Naive B cell (primary cell): Measurements from ENCODE around the gene FHIT. TPM values are rescaled to one million over a fixed set of nuclear protein-coding genes. Genes with fewer than 3 reads are reported as not detected.

ENCODE experiments used
- ATAC-seq, 2 donors: fragments of 150-1000 bp; cut with Tn5 transposase; 2 replicates each; pipeline ENCODE4 v1.10.0; 2021; ENCODE audit warnings: low read depth in 2 of 2, mild to moderate bottlenecking in 2 of 2, moderate library complexity in 2 of 2
- DNase-seq: peaks from one replicate; pipeline ENCODE4 v3.0.0; 2022
- H3K27ac Mint-ChIP-seq, 6 donors: one replicate each; pipeline ENCODE4 v1.8.0; 2020 to 2022; ENCODE audit warnings: mild to moderate bottlenecking in 6 of 6, mixed read lengths in 6 of 6, moderate library complexity in 5 of 6, inconsistent platforms in 2 of 6
- H3K27me3 Mint-ChIP-seq, 3 donors: one replicate each; pipeline ENCODE4 v1.8.0; 2021 to 2022; ENCODE audit warnings: mixed read lengths in 3 of 3, mild to moderate bottlenecking in 1 of 3
- H3K36me3 Mint-ChIP-seq, 2 donors: one replicate each; pipeline ENCODE4 v1.8.0; 2020 to 2022; ENCODE audit warnings: mixed read lengths in 2 of 2, inconsistent platforms in 1 of 2, mild to moderate bottlenecking in 1 of 2
- H3K4me1 Mint-ChIP-seq, 3 donors: one replicate each; pipeline ENCODE4 v1.8.0; 2020 to 2022; ENCODE audit warnings: mixed read lengths in 3 of 3, inconsistent platforms in 1 of 3, mild to moderate bottlenecking in 1 of 3, moderate library complexity in 1 of 3
- H3K4me3 Mint-ChIP-seq, 8 donors: one replicate each; pipeline ENCODE4 v1.8.0; 2020 to 2022; ENCODE audit warnings: mild to moderate bottlenecking in 8 of 8, mixed read lengths in 8 of 8, moderate library complexity in 8 of 8, inconsistent platforms in 2 of 8
- H3K9me3 Mint-ChIP-seq, 7 donors: one replicate each; pipeline ENCODE4 v1.8.0; 2020 to 2022; ENCODE audit warnings: mixed read lengths in 7 of 7, mild to moderate bottlenecking in 5 of 7, inconsistent platforms in 2 of 7, moderate library complexity in 1 of 7
- polyA plus RNA-seq, 6 donors: library from polyadenylated mRNA; unstranded; fragments of 300-500 nt; fragmentation: Illumina TruSeq; gene quantifications; one replicate each; pipeline ENCODE4 v1.2.3, GENCODE V29; 2021; ENCODE audit warnings: low read depth in 6 of 6

The FHIT gene
- polyA plus RNA-seq, 6 donors from 2014 or later: 3.2 to 12.6 (median 7.1) TPM

DNA sequence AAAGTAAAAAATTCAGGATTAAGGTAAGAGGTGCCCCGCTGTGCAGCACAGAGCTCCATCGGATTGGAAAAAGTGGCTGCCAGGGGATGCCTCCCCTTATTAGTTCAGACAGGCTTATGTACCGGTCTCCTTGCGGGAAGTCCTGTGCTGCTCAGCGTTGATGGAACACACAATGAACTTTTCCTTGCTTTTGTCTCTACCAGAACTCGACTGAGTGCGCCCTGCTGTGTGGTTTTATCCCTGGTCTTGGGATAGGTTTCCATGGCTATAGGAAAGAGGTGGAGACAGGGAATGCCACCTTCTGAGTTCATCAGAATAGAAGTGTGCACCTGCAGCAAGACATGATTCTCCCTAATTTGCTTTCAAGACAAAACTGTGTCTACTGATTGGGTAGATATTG, 1455.5 kb downstream of the FHIT start:
- peaks cover 0 to 3% (median 0%) of the 10 kb centered on the region in 3 donors for H3K4me1 Mint-ChIP-seq

GRCh38 chr3:59793976-59794375, 1457.3 kb downstream of the FHIT start:
- no peak overlapping the region for H3K4me3 Mint-ChIP-seq
- no peaks in the 10 kb centered on the region for H3K36me3 Mint-ChIP-seq
- no peak for ATAC-seq
- H3K27me3 Mint-ChIP-seq: no peaks in the 10 kb centered on the region
- no peaks in the 10 kb centered on the region for H3K9me3 Mint-ChIP-seq
- no peak overlapping the region for H3K27ac Mint-ChIP-seq
- no peak for DNase-seq
- H3K4me1 Mint-ChIP-seq: peaks cover 0 to 5% (median 3%) of the 10 kb centered on the region in 3 donors

More for the DNA sequence above, 1455.5 kb downstream of the FHIT start:
- Mint-ChIP-seq H3K27ac (no peak overlapping the region), H3K4me3 (no peak overlapping the region), H3K36me3 (no peaks in the 10 kb centered on the region), H3K9me3 (no peaks in the 10 kb centered on the region), H3K27me3 (no peaks in the 10 kb centered on the region)
- ATAC-seq (no peak), DNase-seq (no peak)

- H3K36me3 Mint-ChIP-seq: no peaks in the 10 kb centered on the region
- H3K27me3 Mint-ChIP-seq: no peaks in the 10 kb centered on the region
These were observed 1459.4 kb downstream of the FHIT start for GRCh38 chr3:59791774-59792308.

DNA sequence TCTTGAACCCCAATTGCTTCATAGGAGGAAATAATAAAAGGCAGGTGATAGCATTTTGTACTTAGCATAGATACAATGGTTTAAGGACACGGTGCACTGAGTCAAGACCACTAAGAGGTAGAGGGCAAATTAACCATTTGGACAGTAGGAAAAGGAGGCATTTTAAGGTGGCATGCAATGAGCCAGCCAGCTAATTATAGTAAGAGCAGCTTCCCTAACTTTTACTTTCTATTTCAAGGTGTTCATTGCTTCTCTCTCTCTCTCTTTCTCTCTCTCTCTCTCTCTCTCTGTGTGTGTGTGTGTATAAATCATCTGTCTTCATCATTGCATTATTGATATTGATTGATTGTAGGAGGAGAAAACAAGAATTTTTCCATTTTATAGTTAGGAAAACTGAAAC, 1461.0 kb downstream of the FHIT start:
- peaks cover 0 to 5% (median 3%) of the 10 kb centered on the region in 3 donors for H3K4me1 Mint-ChIP-seq
- H3K27ac Mint-ChIP-seq: peak overlapping the region in 1 of 6 donors; percentile 47
- no peak for ATAC-seq
- H3K4me3 Mint-ChIP-seq: no peak overlapping the region
- H3K9me3 Mint-ChIP-seq: peaks cover 0 to 1% (median 0%) of the 10 kb centered on the region in 7 donors
- no peaks in the 10 kb centered on the region for H3K27me3 Mint-ChIP-seq
- DNase-seq: no peak
- H3K36me3 Mint-ChIP-seq: no peaks in the 10 kb centered on the region

More at GRCh38 chr3:59791774-59792308, 1459.4 kb downstream of the FHIT start:
- Mint-ChIP-seq H3K4me3 (no peak overlapping the region), H3K27ac (no peak overlapping the region), H3K9me3 (no peaks in the 10 kb centered on the region), H3K4me1 (peaks cover 0 to 5% (median 3%) of the 10 kb centered on the region in 3 donors)
- no peak for ATAC-seq
- DNase-seq: no peak

DNA sequence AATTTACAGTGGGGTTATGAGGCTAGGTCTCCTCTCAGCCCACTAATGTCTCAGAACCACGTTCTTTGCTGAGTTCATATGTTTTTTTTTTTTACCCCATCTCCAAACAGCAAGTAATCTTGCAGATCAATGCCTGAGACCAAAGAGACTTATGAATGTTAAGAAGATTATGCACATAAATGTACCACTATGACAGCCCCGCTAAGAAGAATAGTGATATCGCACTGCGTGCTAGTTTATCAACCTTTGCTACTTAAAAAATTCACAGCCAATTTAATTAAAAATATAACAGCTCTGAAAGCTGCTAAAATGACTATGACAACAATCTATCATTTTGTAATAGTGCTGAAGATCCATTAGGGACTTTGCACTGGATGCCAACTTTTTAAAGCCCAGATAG, 1462.5 kb downstream of the FHIT start:
- ATAC-seq (no peak), DNase-seq (no peak)
- Mint-ChIP-seq H3K9me3 (peaks cover 0 to 4% (median 0%) of the 10 kb centered on the region in 7 donors), H3K36me3 (no peaks in the 10 kb centered on the region), H3K27me3 (no peaks in the 10 kb centered on the region), H3K27ac (no peak overlapping the region), H3K4me1 (peaks cover 4 to 16% (median 11%) of the 10 kb centered on the region in 3 donors), H3K4me3 (no peak overlapping the region)

DNA sequence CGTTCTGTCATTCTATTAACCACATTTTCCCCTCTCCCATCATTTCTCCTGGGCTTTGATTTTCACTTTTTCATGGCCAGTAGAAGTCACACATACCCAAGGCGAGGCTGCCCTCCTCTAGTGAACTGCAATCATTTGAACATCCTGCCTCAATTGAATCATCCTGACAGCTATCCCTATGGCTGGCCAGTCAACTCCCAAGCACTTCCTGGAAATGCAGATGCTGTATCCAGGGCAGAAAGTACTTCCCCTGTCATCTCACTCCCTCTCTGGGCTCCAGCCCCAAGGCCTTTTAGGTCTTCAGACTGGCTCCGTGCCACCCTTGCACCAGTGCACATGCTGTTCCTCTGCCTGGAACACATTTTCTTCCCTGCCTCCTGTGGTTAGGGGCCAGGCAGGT, 1463.1 kb downstream of the FHIT start:
- no peaks in the 10 kb centered on the region for H3K36me3 Mint-ChIP-seq
- peaks cover 0 to 4% (median 0%) of the 10 kb centered on the region in 7 donors for H3K9me3 Mint-ChIP-seq
- DNase-seq (no peak), ATAC-seq (no peak)
- H3K4me3 Mint-ChIP-seq: no peak overlapping the region
- no peaks in the 10 kb centered on the region for H3K27me3 Mint-ChIP-seq
- H3K27ac Mint-ChIP-seq: peak overlapping the region in 1 of 6 donors; percentile 89
- peaks cover 8 to 21% (median 11%) of the 10 kb centered on the region in 3 donors for H3K4me1 Mint-ChIP-seq

DNA sequence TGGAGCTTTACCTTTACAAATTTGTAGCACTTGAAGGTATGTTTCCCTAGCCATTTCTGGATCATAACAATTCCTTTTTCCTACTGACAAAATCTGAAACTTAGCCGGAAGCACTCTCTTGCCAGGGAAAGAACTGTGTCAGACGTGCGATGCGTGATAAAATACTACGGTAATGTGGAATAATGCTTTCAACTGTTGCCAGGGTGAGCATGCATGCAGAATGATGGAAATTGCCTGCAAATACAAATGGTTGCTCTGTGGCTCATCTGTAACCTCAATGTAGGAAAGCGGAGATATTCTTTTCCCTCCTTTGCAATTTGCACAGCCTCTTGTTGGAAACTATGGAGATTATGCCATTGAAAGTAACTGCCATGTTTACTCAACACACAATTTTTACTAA, 1464.9 kb downstream of the FHIT start:
- peaks cover 0 to 4% (median 0%) of the 10 kb centered on the region in 7 donors for H3K9me3 Mint-ChIP-seq
- no peaks in the 10 kb centered on the region for H3K27me3 Mint-ChIP-seq

GRCh38 chr3:59784164-59784563, 1467.1 kb downstream of the FHIT start:
- H3K4me3 Mint-ChIP-seq: peak overlapping the region in 2 of 8 donors; percentile 40 to 47

More for the DNA sequence above, 1464.9 kb downstream of the FHIT start:
- Mint-ChIP-seq H3K4me1 (peaks cover 8 to 21% (median 11%) of the 10 kb centered on the region in 3 donors), H3K27ac (no peak overlapping the region), H3K4me3 (no peak overlapping the region), H3K36me3 (no peaks in the 10 kb centered on the region)
- no peak for DNase-seq
- ATAC-seq: no peak

GRCh38 chr3:59783468-59783988, 1467.7 kb downstream of the FHIT start:
- Mint-ChIP-seq H3K27ac (peak overlapping the region in 2 of 6 donors; percentile 22 to 49), H3K4me3 (peak overlapping the region in 1 of 8 donors; percentile 47), H3K9me3 (peaks cover 0 to 4% (median 0%) of the 10 kb centered on the region in 7 donors), H3K27me3 (no peaks in the 10 kb centered on the region), H3K4me1 (peaks cover 8 to 16% (median 8%) of the 10 kb centered on the region in 3 donors), H3K36me3 (no peaks in the 10 kb centered on the region)
- DNase-seq: no peak
- peak in 1 of 2 donors; percentile 21 for ATAC-seq

More at GRCh38 chr3:59784164-59784563, 1467.1 kb downstream of the FHIT start:
- DNase-seq: no peak
- no peak overlapping the region for H3K27ac Mint-ChIP-seq
- no peaks in the 10 kb centered on the region for H3K27me3 Mint-ChIP-seq
- no peaks in the 10 kb centered on the region for H3K36me3 Mint-ChIP-seq
- peaks cover 0 to 4% (median 0%) of the 10 kb centered on the region in 7 donors for H3K9me3 Mint-ChIP-seq
- no peak for ATAC-seq
- H3K4me1 Mint-ChIP-seq: peaks cover 8 to 16% (median 8%) of the 10 kb centered on the region in 3 donors

GRCh38 chr3:59782664-59783063, 1468.6 kb downstream of the FHIT start:
- no peak for ATAC-seq
- H3K27ac Mint-ChIP-seq: no peak overlapping the region
- no peak for DNase-seq
- no peaks in the 10 kb centered on the region for H3K27me3 Mint-ChIP-seq
- peaks cover 17 to 23% (median 17%) of the 10 kb centered on the region in 3 donors for H3K4me1 Mint-ChIP-seq
- H3K4me3 Mint-ChIP-seq: no peak overlapping the region
- H3K36me3 Mint-ChIP-seq: no peaks in the 10 kb centered on the region
- H3K9me3 Mint-ChIP-seq: peaks cover 0 to 4% (median 0%) of the 10 kb centered on the region in 7 donors

DNA sequence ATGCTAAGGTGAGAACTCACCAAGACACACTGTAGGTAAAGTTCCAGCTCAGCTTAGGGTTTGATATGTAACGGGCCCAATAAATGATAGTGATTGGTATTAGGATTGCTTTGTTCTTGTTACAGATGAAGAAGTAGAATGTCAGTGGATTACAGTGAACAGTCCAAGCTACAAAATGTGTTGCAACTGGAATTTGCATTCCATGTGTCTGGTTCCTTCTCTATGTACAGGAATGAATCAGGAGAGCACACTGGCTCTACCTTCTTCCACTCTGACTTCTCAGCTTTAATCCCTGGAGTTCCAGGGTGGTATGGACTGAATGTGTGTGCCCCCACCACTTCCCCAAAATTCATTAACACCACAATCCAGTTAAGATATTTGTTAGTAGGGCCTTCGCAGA, 1471.0 kb downstream of the FHIT start:
- Mint-ChIP-seq H3K4me1 (peaks cover 21 to 32% (median 26%) of the 10 kb centered on the region in 3 donors), H3K9me3 (peaks cover 0 to 4% (median 0%) of the 10 kb centered on the region in 7 donors), H3K4me3 (no peak overlapping the region), H3K27ac (peak overlapping the region in 1 of 6 donors; percentile 70), H3K36me3 (no peaks in the 10 kb centered on the region), H3K27me3 (no peaks in the 10 kb centered on the region)
- no peak for ATAC-seq
- DNase-seq: no peak

GRCh38 chr3:59779260-59779659, 1472.0 kb downstream of the FHIT start:
- ATAC-seq (no peak), DNase-seq (no peak)
- Mint-ChIP-seq H3K9me3 (no peaks in the 10 kb centered on the region), H3K4me3 (no peak overlapping the region), H3K36me3 (no peaks in the 10 kb centered on the region), H3K4me1 (peaks cover 17 to 27% (median 26%) of the 10 kb centered on the region in 3 donors), H3K27ac (no peak overlapping the region), H3K27me3 (no peaks in the 10 kb centered on the region)

- Mint-ChIP-seq H3K27me3 (no peaks in the 10 kb centered on the region), H3K4me1 (peaks cover 22 to 28% (median 27%) of the 10 kb centered on the region in 3 donors), H3K9me3 (no peaks in the 10 kb centered on the region), H3K36me3 (no peaks in the 10 kb centered on the region), H3K27ac (peak overlapping the region; percentile 19 to 84 (median 70)), H3K4me3 (peak overlapping the region in 4 of 8 donors; percentile 17 to 68 (median 34))
- DNase-seq (peak; percentile 10), ATAC-seq (peak in 1 of 2 donors; percentile 56)
These were observed 1473.6 kb downstream of the FHIT start for GRCh38 chr3:59777667-59778077.

- H3K4me1 Mint-ChIP-seq: peaks cover 28 to 34% (median 33%) of the 10 kb centered on the region in 3 donors
- H3K27me3 Mint-ChIP-seq: no peaks in the 10 kb centered on the region
- DNase-seq (no peak), ATAC-seq (no peak)
- no peaks in the 10 kb centered on the region for H3K9me3 Mint-ChIP-seq
- H3K4me3 Mint-ChIP-seq: no peak overlapping the region
- H3K36me3 Mint-ChIP-seq: no peaks in the 10 kb centered on the region
- peak overlapping the region in 4 of 6 donors; percentile 8 to 64 (median 34) for H3K27ac Mint-ChIP-seq
These were observed 1474.2 kb downstream of the FHIT start for GRCh38 chr3:59777066-59777465.
